Right lobe of liver (tissue), 6 donors: ENCODE results near the gene TPMT. TPM values are rescaled to one million over a fixed set of nuclear protein-coding genes. Genes with fewer than 3 reads are reported as not detected.
"Not testable (repeated sequence)": the region's sequence is repeated elsewhere in the genome, so short reads cannot be mapped to it uniquely, and the experiment has no call there.

Experiments used
- ATAC-seq, 4 donors: fragments of 200-7000 bp; cut with Tn5 transposase; one replicate each; pipeline ENCODE4 v1.9.1; 2020; ENCODE audit warnings: mild to moderate bottlenecking in 4 of 4, moderate library complexity in 4 of 4
- DNase-seq, 3 donors: peaks; one replicate each; pipeline ENCODE4 v3.0.0-alpha.2; 2020
- H3K27ac ChIP-seq, 3 donors: fragments of 200-600 bp; one replicate each; pipeline ENCODE4 v1.8.0; 2022
- H3K27me3 ChIP-seq, 2 donors: fragments of 200-600 bp; one replicate each; pipeline ENCODE4 v1.8.0; 2022
- H3K36me3 ChIP-seq, 4 donors: fragments of 200-600 bp; sonication (generic) in 1 of 4; one replicate each; pipeline versions ENCODE4 v1.5.1 to v1.8.0; 2017 to 2022; ENCODE audit warnings: control low read depth in 1 of 4
- H3K4me1 ChIP-seq, 4 donors: fragments of 200-600 bp; sonication (generic) in 1 of 4; one replicate each; pipeline versions ENCODE4 v1.5.1 to v1.8.0; 2017 to 2022; ENCODE audit warnings: control low read depth in 1 of 4
- H3K4me3 ChIP-seq, 3 donors: fragments of 200-600 bp; one replicate each; pipeline ENCODE4 v1.8.0; 2022
- H3K9me3 ChIP-seq, 4 donors: fragments of 200-600 bp; sonication (generic) in 1 of 4; one replicate each; pipeline versions ENCODE4 v1.5.1 to v1.8.0; 2017 to 2022; ENCODE audit warnings: control low read depth in 1 of 4
- CTCF ChIP-seq, 4 donors: fragments of 200-600 bp in 3 of 4; fragments of 450-650 bp in 1 of 4; IDR thresholded peaks; one replicate each; pipeline versions ENCODE4 v1.5.1 to v1.8.0; 2016 to 2022; ENCODE audit warnings: antibody characterized with exemption in 4 of 4, mild to moderate bottlenecking in 2 of 4
- POLR2A ChIP-seq: fragments of 450-650 bp; IDR thresholded peaks from one replicate; pipeline ENCODE4 v1.6.1; 2017; ENCODE audit warnings: antibody characterized with exemption, mild to moderate bottlenecking
- WGBS: methylation state at CpG from one replicate; pipeline ENCODE4 v1.1.6; 2018; ENCODE audit warnings: low coverage, low lambda C conversion rate; ENCODE audit not compliant: insufficient coverage; ENCODE audit errors: missing lambda C conversion rate; 5-methylcytosine and 5-hydroxymethylcytosine counted together
- intact Hi-C, 2 donors: fragments of 100-400 bp; cut with DNase I; formaldehyde crosslinking; loops; one replicate each; pipeline versions ENCODE4 v1.11.2 to v1.14.1; 2022
- total RNA-seq, 6 experiments: library from RNA; depleted of rRNA in 2 of 6; stranded (reverse); fragments of >200 nt in 2 of 6; fragmentation: NEBNext Ultra II Directional in 3 of 6; extraction: Animal tissue kit (Norgen Biotek cat#: 25700) in 3 of 6; gene quantifications; one replicate each; pipeline versions ENCODE4 v1.1.0 to v1.2.4, GENCODE V29; 2016 to 2023
- donor health status: DM: no; HTN: yes; CAD: no.
- donor health status: DM: no; HTN: no; CAD: no.
- donor health status: DM: no; HTN: no; CAD: no.
- donor health status: DM: no; HTN: yes; CAD: no.
- donor health status: DM: no; HTN: yes; CAD: no.

Gene TPMT
- total RNA-seq, 6 experiments from 2014 or later = 26.5 to 31.8 (median 27.7) TPM

GRCh38 chr6:18151801-18152200 lies 3.1 kb downstream of the TPMT start:
- WGBS = 89% methylated on average over 3 of the region's 3 CpGs
- Histone ChIP-seq H3K4me1 (peaks cover 0 to 25% (median 0%) of the 10 kb centered on the region in 4 donors), H3K27ac (no peak overlapping the region), H3K9me3 (no peaks in the 10 kb centered on the region), H3K27me3 (no peaks in the 10 kb centered on the region), H3K4me3 (no peak overlapping the region), H3K36me3 (peaks cover 0 to 4% (median 0%) of the 10 kb centered on the region in 4 donors)
- ATAC-seq (no peak), DNase-seq (no peak)
- no peak for TF ChIP-seq POLR2A
- intact Hi-C loops = no loop called here

GRCh38 chr6:18151391-18151790 lies 3.5 kb downstream of the TPMT start:
- H3K4me3 ChIP-seq, H3K9me3 ChIP-seq, intact Hi-C loops, H3K27me3 ChIP-seq, H3K27ac ChIP-seq, H3K36me3 ChIP-seq, ATAC-seq, DNase-seq: not testable (repeated sequence)
- WGBS = 97% methylated on average over 3 of the region's 3 CpGs
- peaks cover 0 to 28% (median 0%) of the 10 kb centered on the region in 4 donors for H3K4me1 ChIP-seq

GRCh38 chr6:18148304-18149025 lies 6.4 kb downstream of the TPMT start:
- no peak for DNase-seq
- no peak overlapping the region for H3K4me3 ChIP-seq
- ATAC-seq = peak in 1 of 4 donors; percentile 17
- H3K9me3 ChIP-seq = no peaks in the 10 kb centered on the region
- no peak overlapping the region for H3K27ac ChIP-seq
- peaks cover 0 to 20% (median 7%) of the 10 kb centered on the region in 4 donors for H3K36me3 ChIP-seq
- TF ChIP-seq CTCF (IDR thresholded peaks at IDR 0.05) (no peak), POLR2A (no peak)
- intact Hi-C loops = no loop called here
- peaks cover 0 to 30% (median 0%) of the 10 kb centered on the region in 4 donors for H3K4me1 ChIP-seq
- H3K27me3 ChIP-seq = no peaks in the 10 kb centered on the region
- 82% methylated on average over 5 of the region's 5 CpGs for WGBS

- Histone ChIP-seq H3K4me1 (peaks cover 0 to 28% (median 0%) of the 10 kb centered on the region in 4 donors), H3K27ac (peak overlapping the region; percentile 53 to 89 (median 75)), H3K4me3 (no peak overlapping the region), H3K9me3 (no peaks in the 10 kb centered on the region), H3K27me3 (no peaks in the 10 kb centered on the region), H3K36me3 (peaks cover 0 to 29% (median 11%) of the 10 kb centered on the region in 4 donors)
- WGBS = 48% methylated on average over 2 of the region's 2 CpGs
- TF ChIP-seq POLR2A (no peak), CTCF (IDR thresholded peaks at IDR 0.05) (no peak)
- ATAC-seq = peak in 3 of 4 donors; percentile 20 to 48 (median 48)
- DNase-seq = no peak
- intact Hi-C loops = no loop called here
These were observed 7.3 kb downstream of the TPMT start for GRCh38 chr6:18147616-18148015.

- Histone ChIP-seq H3K27me3 (no peaks in the 10 kb centered on the region), H3K27ac (peak overlapping the region; percentile 53 to 89 (median 75)), H3K36me3 (peaks cover 0 to 33% (median 13%) of the 10 kb centered on the region in 4 donors), H3K9me3 (no peaks in the 10 kb centered on the region), H3K4me3 (no peak overlapping the region), H3K4me1 (peaks cover 0 to 25% (median 0%) of the 10 kb centered on the region in 4 donors)
- ATAC-seq (peak; percentile 79 to 89 (median 84)), DNase-seq (no peak)
- intact Hi-C loops = no loop called here
- 61% methylated on average over 2 of the region's 2 CpGs for WGBS
- TF ChIP-seq CTCF (IDR thresholded peaks at IDR 0.05) = no peak
- no peak for TF ChIP-seq POLR2A
These were observed 7.7 kb downstream of the TPMT start for GRCh38 chr6:18147160-18147559.
